Measurements from ENCODE around the gene PBX1. TPM values are rescaled to one million over a fixed set of nuclear protein-coding genes. Genes with fewer than 3 reads are reported as not detected.

PBX1 gene
- total RNA-seq, 1 experiment from 2014 or later = 9.8 TPM

GRCh38 chr1:164664127-164664526 lies 105.1 kb downstream of the PBX1 start:
- H3K36me3 ChIP-seq (ENCODE audit: low read depth, low read length) = no peaks in the 10 kb centered on the region
- no peak overlapping the region for H3K27ac ChIP-seq (ENCODE audit: low read length)
- H3K9me3 ChIP-seq (ENCODE audit: low read length) = no peaks in the 10 kb centered on the region
- CTCF ChIA-PET = no interaction called here
- H3K27me3 ChIP-seq (ENCODE audit: low read length) = no peaks in the 10 kb centered on the region
- intact Hi-C loops (cut with micrococcal nuclease) = no loop called here
- H3K4me2 ChIP-seq (ENCODE audit: low read length) = no peak overlapping the region
- H3F3A ChIP-seq (ENCODE audit: low read length, unreplicated experiment) = no peaks in the 10 kb centered on the region
- H3K9ac ChIP-seq (ENCODE audit: low read length) = no peak overlapping the region
- no peak overlapping the region for H3K4me3 ChIP-seq (ENCODE audit: low read length)
- no peaks in the 10 kb centered on the region for H3K9me2 ChIP-seq (replicated peaks; ENCODE audit: low read length)
- no peak for TF ChIP-seq EZH2phosphoT487 (IDR thresholded peaks at IDR 0.05; ENCODE audit: borderline replicate concordance, low read length)
- TF ChIP-seq EZH2 (IDR thresholded peaks at IDR 0.05; ENCODE audit: low read length, unreplicated experiment) = no peak
- no peak for TF ChIP-seq CTCF (conservative IDR thresholded peaks at IDR 0.05; ENCODE audit: low read depth, low read length)
- ATAC-seq = no peak
- POLR2A ChIA-PET (ENCODE audit: unreplicated experiment) = no interaction called here
- H2AFZ ChIP-seq (ENCODE audit: low read length) = no peak overlapping the region
- no TSS peak for BruUV-seq (replicated peaks)
- peaks cover 20% of the 10 kb centered on the region for H3K4me1 ChIP-seq (ENCODE audit: insufficient read depth, low read length)
- no peak for DNase-seq
- H4K20me1 ChIP-seq (ENCODE audit: low read length) = no peaks in the 10 kb centered on the region
- H3K79me2 ChIP-seq (ENCODE audit: low read length) = no peaks in the 10 kb centered on the region

GRCh38 chr1:164667001-164667400 lies 108.0 kb downstream of the PBX1 start:
- intact Hi-C loops (cut with micrococcal nuclease) = no loop called here
- TF ChIP-seq EZH2 (IDR thresholded peaks at IDR 0.05; ENCODE audit: low read length, unreplicated experiment) = no peak
- H3K79me2 ChIP-seq (ENCODE audit: low read length) = no peaks in the 10 kb centered on the region
- no peak for ATAC-seq
- H3K4me1 ChIP-seq (ENCODE audit: insufficient read depth, low read length) = no peaks in the 10 kb centered on the region
- no peak overlapping the region for H2AFZ ChIP-seq (ENCODE audit: low read length)
- H3K9me3 ChIP-seq (ENCODE audit: low read length) = no peaks in the 10 kb centered on the region
- POLR2A ChIA-PET (ENCODE audit: unreplicated experiment) = no interaction called here
- CTCF ChIA-PET = interaction anchor here (0.6 kb wide), 1 partner anchor 108 kb away, joined by 3 read pairs; no protein-coding TSS in a partner anchor
- H4K20me1 ChIP-seq (ENCODE audit: low read length) = no peaks in the 10 kb centered on the region
- H3K36me3 ChIP-seq (ENCODE audit: low read depth, low read length) = no peaks in the 10 kb centered on the region
- no peaks in the 10 kb centered on the region for H3F3A ChIP-seq (ENCODE audit: low read length, unreplicated experiment)
- H3K9me2 ChIP-seq (replicated peaks; ENCODE audit: low read length) = no peaks in the 10 kb centered on the region
- BruUV-seq (replicated peaks) = no TSS peak
- no peaks in the 10 kb centered on the region for H3K27me3 ChIP-seq (ENCODE audit: low read length)
- H3K27ac ChIP-seq (ENCODE audit: low read length) = no peak overlapping the region
- H3K9ac ChIP-seq (ENCODE audit: low read length) = no peak overlapping the region
- H3K4me2 ChIP-seq (ENCODE audit: low read length) = no peak overlapping the region
- no peak for DNase-seq
- H3K4me3 ChIP-seq (ENCODE audit: low read length) = no peak overlapping the region

GRCh38 chr1:164667600-164667999 lies 108.6 kb downstream of the PBX1 start:
- no peaks in the 10 kb centered on the region for H3K9me3 ChIP-seq (ENCODE audit: low read length)
- no peaks in the 10 kb centered on the region for H3K27me3 ChIP-seq (ENCODE audit: low read length)
- H3F3A ChIP-seq (ENCODE audit: low read length, unreplicated experiment) = no peaks in the 10 kb centered on the region
- intact Hi-C loops (cut with micrococcal nuclease) = no loop called here
- no TSS peak for BruUV-seq (replicated peaks)
- DNase-seq (no peak), ATAC-seq (no peak)
- H3K9me2 ChIP-seq (replicated peaks; ENCODE audit: low read length) = no peaks in the 10 kb centered on the region
- no peaks in the 10 kb centered on the region for H3K79me2 ChIP-seq (ENCODE audit: low read length)
- H2AFZ ChIP-seq (ENCODE audit: low read length) = no peak overlapping the region
- H3K4me3 ChIP-seq (ENCODE audit: low read length) = no peak overlapping the region
- H3K4me1 ChIP-seq (ENCODE audit: insufficient read depth, low read length) = no peaks in the 10 kb centered on the region
- no peak for TF ChIP-seq EZH2 (IDR thresholded peaks at IDR 0.05; ENCODE audit: low read length, unreplicated experiment)
- H3K9ac ChIP-seq (ENCODE audit: low read length) = no peak overlapping the region
- no peak overlapping the region for H3K27ac ChIP-seq (ENCODE audit: low read length)
- CTCF ChIA-PET = interaction anchor here (0.6 kb wide), 1 partner anchor 108 kb away, joined by 3 read pairs; no protein-coding TSS in a partner anchor
- POLR2A ChIA-PET (ENCODE audit: unreplicated experiment) = no interaction called here
- H4K20me1 ChIP-seq (ENCODE audit: low read length) = no peaks in the 10 kb centered on the region
- H3K4me2 ChIP-seq (ENCODE audit: low read length) = no peak overlapping the region
- H3K36me3 ChIP-seq (ENCODE audit: low read depth, low read length) = no peaks in the 10 kb centered on the region
